HepG2 (cell line): ENCODE results near the gene TSTD2. TPM values are rescaled to one million over a fixed set of nuclear protein-coding genes. Genes with fewer than 3 reads are reported as not detected.

Experiments used
- ATAC-seq: fragments of 200-7000 bp; cut with Tn5 transposase; 3 replicates; pipeline ENCODE4 v1.9.1; 2020; ENCODE audit warnings: mild to moderate bottlenecking, moderate library complexity
- BruUV-seq: library from RNA; stranded (reverse); fragments of 400-500 nt; replicated peaks from 2 replicates; lab custom pipeline; 2021; lab: Mats Ljungman, UMichigan
- CTCF ChIA-PET: fragments of 300-600 bp; formaldehyde crosslinking; extraction: SDS; loops from one replicate; lab custom pipeline; 2021; ENCODE audit warnings: low total read pairs, inconsistent platforms, low intra/inter-chr PET ratio; lab: Yijun Ruan, JAX
- POLR2A ChIA-PET: fragments of 350-600 bp; sonication (Branson Sonifier 250); formaldehyde crosslinking; loops from one replicate; lab custom pipeline; 2020; ENCODE audit warnings: antibody characterized with exemption, inconsistent platforms; lab: Yijun Ruan, JAX
- DNase-seq: peaks from one replicate; pipeline ENCODE4 v3.0.0-alpha.2; 2015; ENCODE audit warnings: low spot score
- FAIRE-seq: peaks from 3 replicates; lab custom pipeline; 2011; peaks lifted over from hg19 to GRCh38; lab: Jason Lieb, UNC
- H2AFZ ChIP-seq: one replicate; pipeline ENCODE4 v1.6.1; 2011; ENCODE audit warnings: low read length, inconsistent platforms
- H3K27ac ChIP-seq: fragments of 300-600 bp; 3 replicates; pipeline ENCODE4 v1.8.0; 2011; ENCODE audit warnings: mixed run types, mild to moderate bottlenecking, mixed read lengths, low read length, inconsistent platforms; ENCODE audit not compliant: insufficient read depth; ENCODE audit errors: extremely low read length
- H3K27me3 ChIP-seq, 2 experiments: fragments of 200-600 bp in 1 of 2; 2 replicates in 1 of 2; 3 replicates in 1 of 2; pipeline versions ENCODE4 v1.6.0 to v1.8.0; 2011; ENCODE audit warnings: low read length in 2 of 2, mild to moderate bottlenecking in 2 of 2, moderate library complexity in 2 of 2, inconsistent platforms in 1 of 2; ENCODE audit not compliant: insufficient read depth in 2 of 2, control insufficient read depth in 1 of 2
- H3K36me3 ChIP-seq, 2 experiments: fragments of 200-600 bp in 1 of 2; replicated peaks in 1 of 2; 2 replicates in 1 of 2; 3 replicates in 1 of 2; pipeline versions ENCODE4 v1.5.1 to v1.8.0; 2011; ENCODE audit warnings: low read length in 2 of 2, inconsistent platforms in 1 of 2; ENCODE audit not compliant: insufficient read depth in 2 of 2, control insufficient read depth in 1 of 2
- H3K4me1 ChIP-seq: 2 replicates; pipeline ENCODE4 v1.5.1; 2012; ENCODE audit warnings: low read length, inconsistent platforms; ENCODE audit not compliant: insufficient read depth
- H3K4me2 ChIP-seq: 2 replicates; pipeline ENCODE4 v1.6.0; 2011; ENCODE audit warnings: low read depth, low read length, inconsistent platforms
- H3K4me3 ChIP-seq, 3 experiments: fragments of 200-600 bp in 1 of 3; sonication (generic), shearing (Covaris generic) in 1 of 3; replicated peaks in 1 of 3; 2 replicates each; pipeline ENCODE4 v1.5.1; 2011 to 2016; ENCODE audit warnings: low read length in 3 of 3, inconsistent platforms in 2 of 3, low read depth in 2 of 3, mild to moderate bottlenecking in 2 of 3, control low read depth in 1 of 3, mixed read lengths in 1 of 3; ENCODE audit not compliant: insufficient read depth in 1 of 3
- H3K79me2 ChIP-seq: one replicate; pipeline ENCODE4 v1.6.1; 2011; ENCODE audit warnings: low read length, inconsistent platforms; ENCODE audit not compliant: insufficient read depth
- H3K9ac ChIP-seq: 2 replicates; pipeline ENCODE4 v1.6.0; 2011; ENCODE audit warnings: mild to moderate bottlenecking, low read depth, low read length, inconsistent platforms; ENCODE audit not compliant: insufficient read depth
- H3K9me3 ChIP-seq: 2 replicates; pipeline ENCODE4 v1.5.1; 2012; ENCODE audit warnings: mild to moderate bottlenecking, low read length
- H4K20me1 ChIP-seq: 2 replicates; pipeline ENCODE4 v1.6.0; 2011; ENCODE audit warnings: inconsistent platforms, mild to moderate bottlenecking, low read length, moderate library complexity; ENCODE audit not compliant: insufficient read depth
- CREM ChIP-seq, 2 experiments: sonication (generic) in 1 of 2; formaldehyde crosslinking in 1 of 2; IDR thresholded peaks; 2 replicates each; pipeline versions ENCODE4 v1.4.0 to v1.6.1; 2016 to 2020; ENCODE audit warnings: antibody characterized with exemption in 1 of 2, mild to moderate bottlenecking in 1 of 2, missing genetic modification reagents in 1 of 2
- DZIP1 ChIP-seq: sonication (generic); formaldehyde crosslinking; IDR thresholded peaks from 2 replicates; pipeline ENCODE4 v1.5.0; 2020; ENCODE audit warnings: mild to moderate bottlenecking, missing genetic modification reagents
- FOXJ3 ChIP-seq: sonication (generic); formaldehyde crosslinking; IDR thresholded peaks from 2 replicates; pipeline ENCODE4 v1.4.0; 2020; ENCODE audit warnings: missing genetic modification reagents, mild to moderate bottlenecking, borderline replicate concordance
- FOXK1 ChIP-seq: sonication (generic); formaldehyde crosslinking; IDR thresholded peaks from 2 replicates; pipeline ENCODE4 v1.4.0; 2020; ENCODE audit warnings: low read depth, missing genetic modification reagents, borderline replicate concordance
- IRF1 ChIP-seq: sonication (generic); formaldehyde crosslinking; IDR thresholded peaks from 2 replicates; pipeline ENCODE4 v1.4.0; 2020; ENCODE audit warnings: low read depth, mild to moderate bottlenecking, missing genetic modification reagents
- MEIS2 ChIP-seq: sonication (generic); formaldehyde crosslinking; IDR thresholded peaks from 2 replicates; pipeline ENCODE4 v1.9.0; 2021; ENCODE audit warnings: mild to moderate bottlenecking, missing genetic modification reagents
- PTBP1 ChIP-seq: fragments of 200-400 bp; formaldehyde crosslinking; IDR thresholded peaks from 2 replicates; pipeline ENCODE4 v1.6.1; 2018; ENCODE audit warnings: low read length, low read depth; ENCODE audit not compliant: poor library complexity, severe bottlenecking
- ZBTB8A ChIP-seq: sonication (generic); formaldehyde crosslinking; IDR thresholded peaks from 2 replicates; pipeline ENCODE4 v1.4.0; 2020; ENCODE audit warnings: mild to moderate bottlenecking, low read depth, missing genetic modification reagents, borderline replicate concordance
- ZNF205 ChIP-seq: IDR thresholded peaks from 2 replicates; pipeline ENCODE4 v1.6.1; 2018; ENCODE audit warnings: missing biosample characterization, missing genetic modification reagents
- ZNF335 ChIP-seq: sonication (generic); formaldehyde crosslinking; IDR thresholded peaks from 2 replicates; pipeline ENCODE4 v1.4.0; 2020; ENCODE audit warnings: missing genetic modification reagents
- WGBS: methylation state at CpG from one replicate; pipeline ENCODE4 v1.1.6; 2017; ENCODE audit warnings: low lambda C conversion rate; 5-methylcytosine and 5-hydroxymethylcytosine counted together
- in situ Hi-C: cut with HindIII; loops from 2 replicates; pipeline ENCODE4 v1.10.0; 2017; ENCODE audit warnings: low pct_unique_long_range_greater_than_20kb; ENCODE audit not compliant: extremely low pct_ligation_motif_present
- intact Hi-C: fragments of 100-400 bp; cut with micrococcal nuclease; formaldehyde crosslinking; loops from one replicate; pipeline ENCODE4 v1.10.0; 2022; ENCODE audit not compliant: unreplicated experiment
- polyA plus RNA-seq, 8 experiments: library from polyadenylated mRNA; depleted of rRNA in 3 of 8; stranded (reverse) in 7 of 8; unstranded in 1 of 8; fragments of >200 nt; fragmentation: Illumina TruSeq in 4 of 8; extraction: Trizol in 4 of 8; gene quantifications; 2 replicates each; pipeline versions ENCODE4 v1.2.1 to v1.2.3, GENCODE V29; 2011 to 2016; ENCODE audit warnings: low read depth in 4 of 8, missing spikeins in 1 of 8, mixed read lengths in 1 of 8; ENCODE audit not compliant: insufficient read depth in 1 of 8
- total RNA-seq, 5 experiments: library from RNA; depleted of rRNA; stranded (reverse); fragments of >200 nt; fragmentation: Illumina TruSeq; extraction: Trizol; gene quantifications; 2 replicates each; pipeline ENCODE4 v1.2.3, GENCODE V29; 2016; ENCODE audit warnings: low read depth in 1 of 5
- TF ChIP-seq, protein P1 (sequence below): sonication (generic); formaldehyde crosslinking; IDR thresholded peaks from 2 replicates; pipeline ENCODE4 v1.9.0; 2021; ENCODE audit warnings: missing genetic modification reagents, borderline replicate concordance
- TF ChIP-seq, protein P2 (sequence below): sonication (generic); formaldehyde crosslinking; IDR thresholded peaks from 2 replicates; pipeline ENCODE4 v1.8.0; 2022; ENCODE audit warnings: missing genetic modification reagents, low read depth, mild to moderate bottlenecking, borderline replicate concordance
- TF ChIP-seq, protein P3 (sequence below): sonication (generic); formaldehyde crosslinking; IDR thresholded peaks from 2 replicates; pipeline ENCODE4 v1.9.0; 2021; ENCODE audit warnings: missing genetic modification reagents, mild to moderate bottlenecking, borderline replicate concordance
- TF ChIP-seq, protein P4 (sequence below): sonication (generic); formaldehyde crosslinking; IDR thresholded peaks from 2 replicates; pipeline ENCODE4 v1.8.0; 2022; ENCODE audit warnings: mild to moderate bottlenecking, missing genetic modification reagents, borderline replicate concordance

The TSTD2 gene
- total and polyA plus RNA-seq, 2 of the 13 experiments (the other 11 are each of a cell fraction or from before 2014, with no cell fraction given), result 16.0 to 23.1 TPM

DNA sequence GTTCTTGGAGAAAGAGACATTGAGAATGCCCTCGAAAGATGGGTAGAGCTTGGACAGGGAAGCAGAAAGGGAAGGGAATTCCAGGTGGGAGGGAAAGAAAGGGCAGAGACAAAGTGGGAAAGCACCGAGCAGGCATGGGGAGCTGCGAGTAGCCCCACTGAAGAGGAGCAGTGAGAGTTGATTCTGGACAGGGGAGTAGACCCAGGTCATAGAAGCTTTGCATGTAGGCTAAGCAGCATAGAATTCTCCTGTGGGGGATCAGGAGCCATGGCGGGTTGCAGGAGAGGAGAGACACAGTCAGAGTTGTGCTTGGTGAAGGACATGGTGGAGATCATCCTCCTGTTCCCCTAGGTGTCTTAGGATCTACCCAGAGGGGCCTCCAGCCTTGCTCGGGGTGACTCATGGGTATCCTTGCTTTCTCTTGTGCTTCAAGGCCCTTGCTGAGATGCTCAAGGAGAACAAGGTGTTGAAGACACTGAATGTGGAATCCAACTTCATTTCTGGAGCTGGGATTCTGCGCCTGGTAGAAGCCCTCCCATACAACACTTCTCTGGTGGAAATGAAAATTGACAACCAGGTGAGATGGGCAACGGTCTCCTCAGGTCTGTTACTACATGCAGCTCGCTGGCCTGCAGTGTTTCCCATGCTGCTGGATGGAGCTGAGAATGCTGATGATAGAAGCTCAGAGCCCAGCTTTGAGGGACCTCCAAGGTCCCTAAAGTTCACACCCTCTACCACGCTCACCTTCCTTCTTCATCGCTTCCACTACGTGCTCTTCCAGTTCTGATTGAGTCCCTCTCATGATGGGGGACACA is 64.5 kb downstream of the TSTD2 start:
- BruUV-seq, result no TSS peak
- Histone ChIP-seq H3K4me1 (no peaks in the 10 kb centered on the region), H3K79me2 (no peaks in the 10 kb centered on the region), H3K9ac (no peak overlapping the region), H3K27me3 (peaks cover 0 to 12% of the 10 kb centered on the region in 2 experiments; a peak in 2 of 5 replicates), H2AFZ (no peak overlapping the region), H3K4me2 (no peak overlapping the region), H3K36me3 (no peaks in the 10 kb centered on the region), H4K20me1 (no peaks in the 10 kb centered on the region), H3K9me3 (no peaks in the 10 kb centered on the region), H3K4me3 (no peak overlapping the region), H3K27ac (no peak overlapping the region)
- intact Hi-C loops (no loop called here), in situ Hi-C loops (no loop called here)
- ATAC-seq (no peak), FAIRE-seq (no peak), DNase-seq (no peak)
- ChIA-PET POLR2A (no interaction called here), CTCF (no interaction called here)
- 19% methylated on average over 10 of the region's 11 CpGs for WGBS
- TF ChIP-seq ZNF335 (CRISPR knock-in tag) (no peak), CREM (IDR thresholded peaks at IDR 0.05) (no peak), CREM (CRISPR knock-in tag; IDR thresholded peaks at IDR 0.05) (no peak), PTBP1 (no peak), ZBTB8A (CRISPR knock-in tag) (no peak), DZIP1 (CRISPR knock-in tag) (no peak), IRF1 (CRISPR knock-in tag) (no peak), MEIS2 (CRISPR knock-in tag) (no peak), ZNF205 (CRISPR knock-in tag) (no peak), FOXK1 (CRISPR knock-in tag) (no peak), FOXJ3 (no peak)
- TF ChIP-seq, protein P1, sequence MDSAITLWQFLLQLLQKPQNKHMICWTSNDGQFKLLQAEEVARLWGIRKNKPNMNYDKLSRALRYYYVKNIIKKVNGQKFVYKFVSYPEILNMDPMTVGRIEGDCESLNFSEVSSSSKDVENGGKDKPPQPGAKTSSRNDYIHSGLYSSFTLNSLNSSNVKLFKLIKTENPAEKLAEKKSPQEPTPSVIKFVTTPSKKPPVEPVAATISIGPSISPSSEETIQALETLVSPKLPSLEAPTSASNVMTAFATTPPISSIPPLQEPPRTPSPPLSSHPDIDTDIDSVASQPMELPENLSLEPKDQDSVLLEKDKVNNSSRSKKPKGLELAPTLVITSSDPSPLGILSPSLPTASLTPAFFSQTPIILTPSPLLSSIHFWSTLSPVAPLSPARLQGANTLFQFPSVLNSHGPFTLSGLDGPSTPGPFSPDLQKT (CRISPR knock-in tag), result no peak
- TF ChIP-seq, protein P2, sequence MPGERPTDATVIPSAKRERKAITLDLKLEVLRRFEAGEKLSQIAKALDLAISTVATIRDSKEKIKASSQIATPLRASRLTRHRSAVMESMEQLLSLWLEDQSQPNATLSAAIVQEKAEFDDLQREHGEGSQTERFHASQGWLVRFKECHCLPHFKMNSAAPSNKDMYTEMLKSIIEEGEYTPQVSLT (CRISPR knock-in tag), result no peak
- TF ChIP-seq, protein P3, sequence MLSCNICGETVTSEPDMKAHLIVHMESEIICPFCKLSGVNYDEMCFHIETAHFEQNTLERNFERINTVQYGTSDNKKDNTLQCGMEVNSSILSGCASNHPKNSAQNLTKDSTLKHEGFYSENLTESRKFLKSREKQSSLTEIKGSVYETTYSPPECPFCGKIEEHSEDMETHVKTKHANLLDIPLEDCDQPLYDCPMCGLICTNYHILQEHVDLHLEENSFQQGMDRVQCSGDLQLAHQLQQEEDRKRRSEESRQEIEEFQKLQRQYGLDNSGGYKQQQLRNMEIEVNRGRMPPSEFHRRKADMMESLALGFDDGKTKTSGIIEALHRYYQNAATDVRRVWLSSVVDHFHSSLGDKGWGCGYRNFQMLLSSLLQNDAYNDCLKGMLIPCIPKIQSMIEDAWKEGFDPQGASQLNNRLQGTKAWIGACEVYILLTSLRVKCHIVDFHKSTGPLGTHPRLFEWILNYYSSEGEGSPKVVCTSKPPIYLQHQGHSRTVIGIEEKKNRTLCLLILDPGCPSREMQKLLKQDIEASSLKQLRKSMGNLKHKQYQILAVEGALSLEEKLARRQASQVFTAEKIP, result no peak
- TF ChIP-seq, protein P4, sequence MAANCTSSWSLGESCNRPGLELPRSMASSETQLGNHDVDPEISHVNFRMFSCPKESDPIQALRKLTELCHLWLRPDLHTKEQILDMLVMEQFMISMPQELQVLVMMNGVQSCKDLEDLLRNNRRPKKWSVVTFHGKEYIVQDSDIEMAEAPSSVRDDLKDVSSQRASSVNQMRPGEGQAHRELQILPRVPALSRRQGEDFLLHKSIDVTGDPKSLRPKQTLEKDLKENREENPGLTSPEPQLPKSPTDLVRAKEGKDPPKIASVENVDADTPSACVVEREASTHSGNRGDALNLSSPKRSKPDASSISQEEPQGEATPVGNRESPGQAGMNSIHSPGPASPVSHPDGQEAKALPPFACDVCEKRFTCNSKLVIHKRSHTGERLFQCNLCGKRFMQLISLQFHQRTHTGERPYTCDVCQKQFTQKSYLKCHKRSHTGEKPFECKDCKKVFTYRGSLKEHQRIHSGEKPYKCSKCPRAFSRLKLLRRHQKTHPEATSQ (CRISPR knock-in tag), result no peak
